SK-N-SH treated with all-trans-retinoic acid at 6 μM for 48 hours (cell line): ENCODE data around the gene AGPAT1.

Experiments
- ISL1 ChIP-seq: fragments of 250-450 bp; sonication (Bioruptor Pico); IDR thresholded peaks from 2 replicates; pipeline ENCODE4 v2.1.2; 2022; ENCODE audit warnings: mild to moderate bottlenecking, moderate library complexity
- PATZ1 ChIP-seq: fragments of 250-450 bp; sonication (Bioruptor Pico); IDR thresholded peaks from 2 replicates; pipeline ENCODE4 v1.8.0; 2020; ENCODE audit warnings: mild to moderate bottlenecking, moderate library complexity, borderline replicate concordance
- TOX ChIP-seq: fragments of 250-450 bp; sonication (Bioruptor Pico); IDR thresholded peaks from 2 replicates; pipeline ENCODE4 v1.8.0; 2021; ENCODE audit warnings: mild to moderate bottlenecking, moderate library complexity, borderline replicate concordance
- ZC3H10 ChIP-seq: fragments of 250-450 bp; sonication (Bioruptor Pico); IDR thresholded peaks from 2 replicates; pipeline ENCODE4 v1.5.1; 2021; ENCODE audit warnings: mild to moderate bottlenecking, moderate library complexity
- ZNF565 ChIP-seq: fragments of 450-650 bp; formaldehyde crosslinking; conservative IDR thresholded peaks from 2 replicates; pipeline ENCODE4 v1.5.0; 2020; ENCODE audit warnings: low read depth, mild to moderate bottlenecking, moderate library complexity
- ZNF70 ChIP-seq: fragments of 450-650 bp; formaldehyde crosslinking; IDR thresholded peaks from 2 replicates; pipeline ENCODE4 v1.5.0; 2020; ENCODE audit warnings: mild to moderate bottlenecking, moderate library complexity
- ZNF8 ChIP-seq: fragments of 450-650 bp; formaldehyde crosslinking; IDR thresholded peaks from 2 replicates; pipeline ENCODE4 v1.5.0; 2020; ENCODE audit warnings: mild to moderate bottlenecking, moderate library complexity

- TF ChIP-seq TOX (CRISPR knock-in tag) = no peak
- no peak for TF ChIP-seq PATZ1
- TF ChIP-seq ISL1 (CRISPR knock-in tag) = no peak
- no peak for TF ChIP-seq ZNF70 (CRISPR knock-in tag)
- TF ChIP-seq ZNF565 (CRISPR knock-in tag) = no peak
- no peak for TF ChIP-seq ZC3H10 (CRISPR knock-in tag)
- no peak for TF ChIP-seq ZNF8 (CRISPR knock-in tag)
Measured at GRCh38 chr6:32120573-32121059, 55.3 kb downstream of the AGPAT1 start.
